HG03442 (cell line): ENCODE data around the gene SLC15A2.
"Not testable (repeated sequence)": the region's sequence is repeated elsewhere in the genome, so short reads cannot be mapped to it uniquely, and the experiment has no call there.

Source experiments
- ATAC-seq: cut with Tn5 transposase; IDR thresholded peaks from one replicate; pipeline ENCODE4 v1.9.1; 2021; ENCODE audit warnings: mild to moderate bottlenecking, moderate library complexity; ENCODE audit not compliant: unreplicated experiment

SLC15A2 gene

GRCh38 chr3:121924734-121925133 is 30.5 kb downstream of the SLC15A2 start:
- no peak for ATAC-seq

GRCh38 chr3:121926380-121926779 is 32.2 kb downstream of the SLC15A2 start:
- ATAC-seq: no peak

GRCh38 chr3:121938141-121938855 is 44.1 kb downstream of the SLC15A2 start:
- ATAC-seq: not testable (repeated sequence)

DNA sequence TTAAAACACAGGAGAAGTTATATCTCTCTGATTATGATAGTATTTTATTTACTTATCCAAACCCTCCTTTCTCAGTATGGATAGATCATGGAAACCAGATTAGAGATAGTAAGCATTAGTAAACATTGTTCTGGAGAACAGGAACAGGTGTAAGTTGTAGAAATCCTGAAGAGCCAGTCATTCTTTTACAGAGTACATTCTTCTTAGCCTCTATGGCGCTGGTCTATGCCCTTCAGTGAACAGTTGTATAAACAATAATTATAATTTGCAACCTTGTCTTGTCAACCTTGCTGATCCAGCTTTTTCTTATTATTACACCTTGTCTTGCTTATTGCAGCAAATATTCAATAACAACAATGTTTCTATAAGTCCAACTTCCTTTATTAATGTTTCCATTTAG is 47.4 kb downstream of the SLC15A2 start:
- no peak for ATAC-seq

DNA sequence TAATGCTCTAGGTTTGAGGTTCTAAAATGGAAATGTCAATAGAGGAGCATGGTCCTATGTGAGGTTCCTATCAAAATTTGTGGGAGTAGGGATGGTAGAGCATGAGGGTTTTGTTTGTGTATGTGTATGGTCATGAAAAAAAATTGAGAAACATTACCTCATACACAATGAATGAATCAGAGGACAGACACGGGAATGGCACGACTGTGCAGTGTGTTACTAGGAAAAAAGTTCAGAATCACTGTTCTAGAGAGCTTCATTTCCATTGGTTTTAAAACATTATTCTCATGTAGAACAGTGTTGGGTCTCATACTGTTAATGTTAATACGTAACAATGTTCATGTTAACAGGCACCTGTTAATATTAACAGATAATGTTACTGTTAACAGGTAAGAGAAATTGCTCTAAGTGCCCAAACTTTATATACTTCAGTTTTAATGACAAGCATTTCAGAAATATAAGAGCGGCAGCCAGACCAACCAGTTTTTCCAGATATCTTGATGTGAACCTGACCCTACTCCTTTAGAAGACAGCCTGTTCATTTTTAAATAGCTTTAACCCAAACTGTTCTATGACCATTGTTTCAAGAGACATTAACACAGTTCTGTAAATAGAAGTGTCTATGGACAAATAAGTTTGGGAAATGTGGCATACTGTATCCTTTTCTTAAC is 48.0 kb downstream of the SLC15A2 start:
- no peak for ATAC-seq

GRCh38 chr3:121943431-121943830 is 49.2 kb downstream of the SLC15A2 start:
- no peak for ATAC-seq

GRCh38 chr3:121948641-121949040 is 54.4 kb downstream of the SLC15A2 start:
- no peak for ATAC-seq

GRCh38 chr3:121951291-121951919 is 57.2 kb downstream of the SLC15A2 start:
- no peak for ATAC-seq

- ATAC-seq: no peak
These were observed 62.2 kb downstream of the SLC15A2 start for GRCh38 chr3:121956363-121956762.

DNA sequence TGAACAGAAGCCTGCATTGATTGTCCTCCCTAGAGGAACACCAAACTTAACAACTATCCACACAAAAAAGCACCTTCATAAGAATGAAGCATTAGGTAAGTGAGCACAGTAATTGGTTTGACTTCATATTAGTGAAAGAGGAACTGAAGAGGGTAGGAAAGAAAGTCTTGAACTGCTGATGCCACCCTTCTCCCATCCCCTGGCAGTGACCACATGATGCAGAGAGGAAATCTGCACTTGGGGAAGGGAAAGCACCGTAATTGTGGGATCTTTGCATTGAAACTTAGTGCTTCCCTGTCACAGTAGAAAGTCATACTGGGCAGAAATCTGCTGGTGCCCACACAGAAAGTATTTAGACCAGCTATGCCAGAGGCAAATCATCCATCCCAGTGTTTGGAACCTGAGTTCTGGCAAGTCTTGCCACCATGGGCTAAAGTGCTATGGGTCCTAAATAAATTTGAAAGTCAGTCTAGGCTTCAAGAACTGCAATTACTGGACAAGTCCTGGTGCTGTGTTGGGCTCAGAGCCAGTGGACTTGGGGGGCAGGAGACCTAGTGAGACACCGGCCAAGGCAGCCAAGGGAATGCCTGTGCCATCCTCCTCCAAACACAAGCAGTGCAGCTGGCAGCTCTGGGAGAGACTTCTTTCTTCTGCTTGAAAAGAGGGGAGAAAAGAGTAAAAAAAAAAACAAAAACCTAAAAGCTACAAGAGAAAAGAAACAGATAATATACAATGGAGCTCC is 63.6 kb downstream of the SLC15A2 start:
- ATAC-seq: peak; percentile 83

- no peak for ATAC-seq
These were observed 64.6 kb downstream of the SLC15A2 start for GRCh38 chr3:121958801-121959200.

DNA sequence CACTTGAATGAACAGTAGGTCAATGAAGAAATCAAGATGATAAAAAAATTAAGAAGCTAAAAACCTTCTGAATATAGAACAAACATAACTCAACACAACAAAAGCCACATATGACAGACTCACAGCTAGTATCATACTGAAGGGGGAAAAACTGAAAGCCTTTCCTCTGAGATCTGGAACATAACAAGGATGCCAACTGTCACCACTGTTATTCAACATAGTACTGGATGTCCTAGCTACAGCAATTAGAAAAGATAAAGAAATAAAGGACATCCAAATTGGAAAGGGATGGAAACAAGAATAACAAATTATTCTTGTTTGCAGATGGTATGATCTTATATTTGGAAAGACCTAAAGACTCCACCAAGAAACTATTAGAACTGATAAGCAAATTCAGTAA is 67.1 kb downstream of the SLC15A2 start:
- no peak for ATAC-seq

DNA sequence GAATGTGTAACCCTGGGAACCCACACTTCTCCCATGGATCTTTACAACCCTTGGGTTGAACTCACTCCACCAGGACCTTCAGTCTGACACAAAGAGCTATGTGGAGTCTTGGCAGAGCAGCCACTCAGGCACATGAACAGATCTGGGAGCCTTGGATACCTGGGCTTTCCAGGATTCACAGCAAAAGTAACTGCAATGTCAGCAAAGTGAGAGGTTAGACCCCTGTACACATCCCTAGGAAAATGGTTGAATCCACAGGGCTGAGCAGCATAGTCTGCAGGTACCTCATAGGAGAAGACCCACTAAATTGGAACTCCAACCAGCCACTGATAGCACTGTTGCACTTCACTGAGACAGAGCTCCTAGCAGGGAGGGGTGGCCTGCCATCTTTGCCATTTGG is 68.2 kb downstream of the SLC15A2 start:
- no peak for ATAC-seq

- no peak for ATAC-seq
These were observed 69.4 kb downstream of the SLC15A2 start for GRCh38 chr3:121963608-121964007.

DNA sequence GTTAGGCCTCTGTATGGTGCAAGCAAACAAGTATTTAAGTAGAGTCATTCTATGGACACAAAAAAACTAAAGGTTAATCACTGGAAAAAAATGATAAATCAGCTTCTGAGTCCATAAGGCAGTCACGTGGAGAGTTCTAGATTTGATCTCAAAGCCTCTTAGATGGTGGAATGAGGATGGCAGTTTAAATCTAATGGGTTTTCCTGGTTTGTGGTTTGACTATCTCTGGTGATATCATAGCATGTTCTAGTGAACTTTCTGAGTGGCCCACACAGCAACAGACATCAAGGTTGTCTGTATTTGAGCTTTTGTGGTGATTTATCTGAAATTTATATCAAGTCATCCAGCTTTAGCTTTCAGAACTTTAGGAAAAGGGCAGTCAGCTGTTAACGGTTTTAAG is 75.4 kb downstream of the SLC15A2 start:
- ATAC-seq: no peak

- no peak for ATAC-seq
These were observed 75.8 kb downstream of the SLC15A2 start for GRCh38 chr3:121970047-121970446.

GRCh38 chr3:121974601-121975111 is 80.5 kb downstream of the SLC15A2 start:
- no peak for ATAC-seq

DNA sequence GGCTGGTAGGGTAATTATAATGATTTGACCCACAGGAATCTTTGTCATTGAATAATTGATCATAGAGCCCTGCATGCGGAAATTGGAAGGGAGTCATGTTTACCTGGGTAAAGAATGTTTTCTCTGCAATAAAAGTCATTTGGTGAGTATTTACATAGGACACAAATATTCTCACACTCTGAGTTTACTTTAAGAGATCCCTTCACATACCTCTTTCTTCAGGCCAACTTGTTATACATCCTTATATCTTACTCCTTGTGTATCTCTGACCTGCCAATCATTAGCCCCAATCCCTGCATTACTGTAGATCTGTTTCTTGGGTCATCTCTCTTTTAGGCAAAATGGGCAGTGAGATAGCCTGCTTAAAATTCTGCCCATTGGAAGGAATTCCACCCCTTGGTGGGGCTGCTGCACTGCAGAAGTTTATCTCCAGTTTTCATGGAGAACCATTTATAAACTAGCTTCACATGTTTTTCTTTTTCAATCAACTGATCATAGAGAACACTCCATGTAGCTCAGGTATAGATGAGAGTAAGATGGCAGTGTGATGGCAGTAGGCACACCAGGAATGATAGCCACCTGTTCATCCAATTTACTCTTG is 81.6 kb downstream of the SLC15A2 start:
- ATAC-seq: no peak

GRCh38 chr3:121976727-121977126 is 82.5 kb downstream of the SLC15A2 start:
- ATAC-seq: no peak

DNA sequence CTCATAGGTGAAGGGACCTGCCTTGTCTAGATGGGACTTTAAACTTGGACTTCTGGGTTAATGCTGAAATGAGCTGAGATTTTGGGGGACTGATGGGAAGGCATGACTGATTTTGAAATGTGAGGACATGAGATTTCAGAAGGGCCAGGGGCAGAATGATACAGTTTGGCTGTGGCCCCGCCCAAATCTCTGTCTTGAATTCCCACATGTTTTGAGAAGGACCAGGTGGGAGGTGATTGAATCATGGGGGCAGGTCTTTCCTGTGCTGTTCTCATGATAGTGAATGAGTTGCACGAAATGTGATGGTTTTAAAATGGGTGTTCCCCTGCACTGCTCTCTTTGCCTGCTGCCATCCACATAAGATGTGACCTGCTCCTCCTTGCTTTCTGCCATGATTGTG is 85.0 kb downstream of the SLC15A2 start:
- no peak for ATAC-seq
